ENCODE data around the gene PSMA7.

- TF ChIP-seq CTCF (IDR thresholded peaks at IDR 0.05; ENCODE audit: borderline replicate concordance, extremely low read depth, low read length, poor library complexity, severe bottlenecking) = no peak
- no peak for TF ChIP-seq EZH2 (IDR thresholded peaks at IDR 0.05; ENCODE audit: borderline replicate concordance, low read depth, low read length, severe bottlenecking)
These were observed 45.2 kb downstream of the PSMA7 start for GRCh38 chr20:62097881-62098407.

Measured in DND-41 (cell line).